ENCODE results near the gene FEM1B.

FEM1B gene

DNA sequence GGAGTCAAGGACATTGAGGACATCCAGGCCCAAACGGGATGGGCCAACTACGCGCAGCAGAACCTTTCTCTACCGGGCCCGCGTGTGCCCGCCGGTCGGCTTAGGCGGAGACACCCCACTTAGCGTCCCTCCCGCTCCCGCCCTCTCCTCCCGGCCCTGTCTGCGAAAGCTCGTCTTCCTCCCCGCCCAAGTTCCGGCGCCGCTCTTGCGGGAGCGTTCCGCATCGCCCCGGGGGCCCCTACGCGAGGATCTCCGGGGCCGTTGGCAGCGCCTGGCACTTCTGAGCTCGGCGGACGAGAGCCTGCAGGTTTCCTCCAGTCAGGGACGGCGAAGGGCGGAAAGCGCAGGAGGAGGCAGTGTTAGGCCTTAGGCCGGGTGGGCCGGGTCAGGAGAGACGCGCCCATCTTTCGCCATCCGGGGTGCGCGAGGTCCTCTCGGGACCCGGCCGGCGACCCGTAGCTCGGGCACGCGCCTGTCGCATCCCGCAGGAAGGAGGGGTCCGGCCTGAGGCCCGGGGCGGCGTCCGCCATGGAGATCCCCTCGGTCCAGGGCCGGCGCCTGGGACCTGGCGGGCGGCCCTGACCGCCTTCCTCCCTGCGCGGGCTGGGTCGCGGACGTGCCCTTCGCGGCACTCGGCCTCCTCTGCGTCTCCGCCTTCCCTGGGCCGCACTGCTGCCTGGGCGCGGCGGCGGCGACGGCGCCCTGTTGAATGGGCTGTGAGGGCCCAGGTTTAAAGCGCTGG, at the start of gene FEM1B:
TSS of gene FEM1B (plus strand) at position 143 of the 742 bp plus-strand sequence. CDS start 673 bp downstream, outside the sequence.
- TF ChIP-seq, protein P1, sequence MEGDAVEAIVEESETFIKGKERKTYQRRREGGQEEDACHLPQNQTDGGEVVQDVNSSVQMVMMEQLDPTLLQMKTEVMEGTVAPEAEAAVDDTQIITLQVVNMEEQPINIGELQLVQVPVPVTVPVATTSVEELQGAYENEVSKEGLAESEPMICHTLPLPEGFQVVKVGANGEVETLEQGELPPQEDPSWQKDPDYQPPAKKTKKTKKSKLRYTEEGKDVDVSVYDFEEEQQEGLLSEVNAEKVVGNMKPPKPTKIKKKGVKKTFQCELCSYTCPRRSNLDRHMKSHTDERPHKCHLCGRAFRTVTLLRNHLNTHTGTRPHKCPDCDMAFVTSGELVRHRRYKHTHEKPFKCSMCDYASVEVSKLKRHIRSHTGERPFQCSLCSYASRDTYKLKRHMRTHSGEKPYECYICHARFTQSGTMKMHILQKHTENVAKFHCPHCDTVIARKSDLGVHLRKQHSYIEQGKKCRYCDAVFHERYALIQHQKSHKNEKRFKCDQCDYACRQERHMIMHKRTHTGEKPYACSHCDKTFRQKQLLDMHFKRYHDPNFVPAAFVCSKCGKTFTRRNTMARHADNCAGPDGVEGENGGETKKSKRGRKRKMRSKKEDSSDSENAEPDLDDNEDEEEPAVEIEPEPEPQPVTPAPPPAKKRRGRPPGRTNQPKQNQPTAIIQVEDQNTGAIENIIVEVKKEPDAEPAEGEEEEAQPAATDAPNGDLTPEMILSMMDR (IDR thresholded peaks at IDR 0.05) = no peak; the same call in 1 of the 2 replicates
- TF ChIP-seq ZFX (IDR thresholded peaks at IDR 0.05; ENCODE audit: borderline replicate concordance) = peak; percentile 68; the same call in 1 of the 2 replicates

DNA sequence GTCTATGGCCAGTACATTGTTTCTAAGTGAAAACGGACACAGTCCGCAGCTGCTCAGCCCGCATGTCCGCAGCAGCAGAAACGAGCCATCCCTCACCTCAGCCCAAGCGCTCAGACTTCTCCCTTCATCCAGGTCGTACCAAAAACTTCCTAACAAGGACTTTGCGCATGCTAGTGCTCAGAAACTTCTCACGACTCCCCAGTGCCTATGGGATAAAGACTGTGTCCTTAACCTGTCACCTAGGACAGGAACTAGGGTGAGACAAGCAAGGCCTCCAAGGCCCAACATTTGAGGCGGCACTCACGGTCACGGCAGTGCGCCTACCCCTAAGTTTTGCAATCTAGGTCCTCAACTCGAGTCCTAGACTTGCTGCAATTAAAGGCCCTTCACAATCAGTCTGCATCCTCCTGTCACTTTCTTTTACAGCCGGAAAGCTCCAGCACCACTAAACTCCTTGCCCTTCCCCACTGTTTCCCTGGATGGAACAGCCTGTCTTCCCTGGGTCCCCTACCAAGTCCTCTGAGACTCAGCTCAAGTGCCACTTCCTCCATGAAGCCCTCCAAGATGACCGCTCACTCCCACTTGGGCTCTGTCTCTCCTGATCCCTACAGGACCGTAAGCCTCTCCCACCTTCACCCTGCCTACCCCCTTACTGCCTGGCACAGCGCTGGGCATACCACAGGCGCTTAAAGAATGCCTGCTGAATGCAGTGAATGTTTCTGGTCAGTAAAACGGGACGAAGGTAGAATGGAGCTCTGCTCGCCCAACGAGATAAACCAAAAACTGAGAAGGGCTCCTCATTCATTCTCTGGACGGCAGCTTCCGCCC, 49.2 kb upstream of the FEM1B start:
- H3K27ac ChIP-seq = peak overlapping the region; percentile 83

More for the DNA sequence above, at the start of gene FEM1B:
- H3K27ac ChIP-seq = peak within 1 kb of the TSS; percentile 96

DNA sequence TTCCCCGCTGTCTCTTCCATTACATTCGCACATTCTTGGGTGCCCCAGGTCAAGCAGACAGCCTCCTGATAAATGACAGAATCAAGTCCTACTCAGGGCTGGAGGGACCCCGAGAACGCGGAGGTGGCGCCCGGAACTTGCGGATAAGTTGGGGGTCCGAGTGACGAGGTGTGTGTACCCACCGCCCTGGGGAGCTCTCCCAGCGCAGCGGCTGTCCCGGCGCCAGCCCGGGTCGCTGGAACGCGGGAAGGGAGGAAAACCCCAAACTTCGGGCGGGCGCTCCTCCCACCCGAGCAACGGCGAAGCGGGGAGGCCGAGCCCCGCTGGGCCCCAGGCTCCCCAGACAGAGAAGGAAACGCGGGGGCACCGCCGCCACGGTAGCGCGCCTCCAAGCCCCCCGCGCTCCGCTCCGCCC, 48.6 kb upstream of the FEM1B start:
- TF ChIP-seq, protein P1 (IDR thresholded peaks at IDR 0.05) = no peak
- no peak for TF ChIP-seq ZFX (IDR thresholded peaks at IDR 0.05; ENCODE audit: borderline replicate concordance)
- H3K27ac ChIP-seq = peak overlapping the region; percentile 83

More for the DNA sequence above, 49.2 kb upstream of the FEM1B start:
- TF ChIP-seq ZFX (IDR thresholded peaks at IDR 0.05; ENCODE audit: borderline replicate concordance) = no peak
- TF ChIP-seq, protein P1 (IDR thresholded peaks at IDR 0.05) = no peak

DNA sequence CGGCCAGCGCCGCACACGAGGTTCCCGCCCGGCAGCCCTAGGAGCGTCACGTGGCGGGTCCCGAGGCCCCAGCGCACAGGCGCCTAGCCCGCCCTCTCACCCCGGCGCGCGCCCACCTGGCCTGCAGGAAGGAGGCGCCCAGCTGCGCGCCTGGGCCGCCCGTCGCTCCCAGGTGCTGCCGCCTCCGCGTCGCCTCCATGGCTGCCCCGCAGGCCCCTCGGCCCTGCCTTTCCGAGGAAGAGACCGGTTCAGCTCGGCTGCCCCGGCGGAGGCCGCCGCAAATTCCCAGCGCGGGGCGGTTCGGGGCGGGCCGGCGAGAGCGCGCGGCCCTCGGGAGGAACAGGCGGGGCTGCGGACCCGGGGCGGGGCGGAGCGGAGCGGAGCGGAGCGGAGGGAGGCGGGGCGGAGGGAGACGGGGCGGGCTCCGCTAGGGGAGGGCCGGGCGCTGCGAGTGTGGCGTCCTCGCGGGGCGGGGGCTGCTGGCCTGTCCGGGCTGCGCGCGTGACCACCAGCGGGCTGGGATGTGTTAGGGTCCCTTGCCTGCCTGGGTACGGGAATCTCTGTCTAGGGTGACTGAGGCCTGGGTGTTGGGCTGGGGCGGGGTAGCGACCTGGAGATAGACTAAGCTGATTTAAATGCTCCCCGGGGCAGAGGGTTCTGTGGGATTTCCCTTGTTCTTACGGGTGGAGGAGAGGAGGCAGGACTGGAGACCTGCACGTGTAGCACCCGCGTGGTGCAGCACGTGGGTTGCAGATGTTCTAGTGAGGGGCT, 48.0 kb upstream of the FEM1B start, which contains the start of gene CLN6:
TSS of gene CLN6 (minus strand) at position 343 of the 771 bp plus-strand sequence. CDS start at position 199, 144 bp downstream.
- peak within 1 kb of the TSS; percentile 83 for H3K27ac ChIP-seq
- TF ChIP-seq, protein P1 (IDR thresholded peaks at IDR 0.05) = no peak
- no peak for TF ChIP-seq ZFX (IDR thresholded peaks at IDR 0.05; ENCODE audit: borderline replicate concordance)

DNA sequence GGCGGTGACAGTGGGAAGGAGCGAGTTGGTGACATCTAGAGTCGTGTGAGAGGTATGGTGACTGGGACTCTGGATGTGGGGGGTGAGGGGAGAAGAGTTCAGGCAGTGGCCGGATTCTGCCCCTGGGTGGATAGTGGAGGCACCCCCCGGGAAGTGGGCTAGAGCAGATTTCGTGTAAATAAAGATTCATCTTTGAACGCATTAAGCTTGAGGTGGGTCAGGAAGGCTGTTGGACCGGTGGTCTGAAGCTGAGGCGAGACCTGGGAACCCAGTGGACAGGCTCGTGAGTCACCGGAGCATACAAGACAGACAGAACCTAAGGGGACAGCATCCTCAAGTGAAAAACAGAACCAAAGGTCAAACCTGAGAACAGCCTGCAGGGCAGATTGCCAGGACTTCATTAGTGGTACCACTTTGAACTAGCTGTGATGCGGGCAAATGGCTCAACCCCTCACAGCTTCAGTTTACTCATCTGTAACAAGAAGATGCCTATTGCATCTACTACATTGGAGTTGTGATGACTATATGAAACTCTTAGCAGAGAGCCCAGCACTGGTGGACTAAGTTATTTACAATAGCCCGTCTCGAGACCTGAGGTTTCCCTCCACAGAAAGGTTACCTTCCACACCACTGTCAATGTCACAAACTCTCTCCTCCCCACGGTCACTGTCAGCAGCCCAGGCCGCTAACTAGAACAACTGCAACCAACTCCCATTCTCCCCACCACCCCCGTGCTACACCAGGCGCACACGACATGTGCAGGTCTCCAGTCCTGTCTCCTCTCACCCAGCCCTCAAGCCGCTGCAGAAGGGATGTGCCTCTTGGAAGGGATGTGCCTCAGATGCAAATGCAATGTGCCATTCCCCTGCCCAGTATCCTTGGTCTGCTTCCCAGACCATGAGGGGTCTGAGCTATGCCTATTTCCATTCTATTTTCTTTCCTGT, 47.1 kb upstream of the FEM1B start:
- TF ChIP-seq, protein P1 (IDR thresholded peaks at IDR 0.05) = peak; percentile 2; the same call in 1 of the 2 replicates
- TF ChIP-seq ZFX (IDR thresholded peaks at IDR 0.05; ENCODE audit: borderline replicate concordance) = no peak
- peak overlapping the region; percentile 83; the same call in 1 of the 2 replicates for H3K27ac ChIP-seq

All from 22Rv1 (cell line).